GM21825 (cell line): ENCODE results near the gene TRABD2B.

Experiments
- ATAC-seq: cut with Tn5 transposase; IDR thresholded peaks from one replicate; pipeline ENCODE4 v1.9.1; 2021; ENCODE audit warnings: mild to moderate bottlenecking, moderate library complexity; ENCODE audit not compliant: unreplicated experiment

Gene TRABD2B

DNA sequence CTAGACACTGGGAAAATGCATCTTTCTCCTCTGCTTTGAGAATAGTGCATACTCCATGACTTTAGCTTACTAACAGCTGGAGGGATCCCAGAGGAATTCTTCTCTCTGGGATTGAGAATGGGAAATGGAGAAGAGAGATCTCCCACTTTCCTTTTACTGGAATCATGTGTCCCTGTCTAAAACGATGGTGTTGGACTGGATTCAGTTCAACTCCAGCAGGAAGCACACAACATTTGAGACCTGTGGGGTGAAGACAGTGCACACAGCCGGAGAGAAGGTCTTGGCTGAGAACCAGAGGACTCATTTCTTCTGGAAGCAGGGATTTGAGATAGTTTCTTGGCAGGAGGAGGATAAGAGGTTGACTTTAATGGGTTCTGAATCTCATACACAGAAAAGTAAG lies 58.7 kb downstream of the TRABD2B start:
- ATAC-seq = no peak

DNA sequence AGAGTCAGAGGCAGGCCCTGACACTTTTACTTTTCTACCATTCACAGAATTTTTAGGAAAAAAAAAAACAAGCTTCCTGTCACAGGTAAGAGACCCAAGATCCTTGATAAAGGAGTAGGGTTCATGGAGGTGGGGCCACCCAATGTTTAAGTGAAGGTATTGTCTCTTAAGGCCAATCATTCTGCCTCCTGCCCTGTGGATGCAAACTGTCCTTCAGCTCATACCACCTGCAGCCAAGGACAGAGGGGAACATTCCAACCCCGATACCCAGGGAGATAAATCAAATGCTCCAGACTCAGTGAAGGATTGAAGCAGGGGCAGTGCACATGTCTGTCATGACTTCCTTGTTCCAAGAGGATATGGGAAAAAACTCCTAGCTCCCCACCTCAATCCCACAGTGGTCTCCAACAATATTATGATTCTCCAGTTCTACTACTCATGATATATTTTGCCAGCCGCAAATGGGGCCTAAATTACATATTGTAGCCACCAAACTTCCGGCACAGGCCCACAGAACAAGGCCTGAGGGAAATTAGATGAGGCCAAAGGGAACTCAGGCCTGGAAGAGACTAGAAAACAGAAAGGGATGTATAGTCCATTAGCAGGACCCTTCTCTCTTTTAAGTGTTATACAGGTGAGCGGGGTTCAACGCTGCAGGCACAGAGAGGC lies 59.5 kb downstream of the TRABD2B start:
- no peak for ATAC-seq

GRCh38 chr1:47936916-47937551 lies 60.2 kb downstream of the TRABD2B start:
- ATAC-seq = no peak

GRCh38 chr1:47935856-47936255 lies 61.3 kb downstream of the TRABD2B start:
- no peak for ATAC-seq

DNA sequence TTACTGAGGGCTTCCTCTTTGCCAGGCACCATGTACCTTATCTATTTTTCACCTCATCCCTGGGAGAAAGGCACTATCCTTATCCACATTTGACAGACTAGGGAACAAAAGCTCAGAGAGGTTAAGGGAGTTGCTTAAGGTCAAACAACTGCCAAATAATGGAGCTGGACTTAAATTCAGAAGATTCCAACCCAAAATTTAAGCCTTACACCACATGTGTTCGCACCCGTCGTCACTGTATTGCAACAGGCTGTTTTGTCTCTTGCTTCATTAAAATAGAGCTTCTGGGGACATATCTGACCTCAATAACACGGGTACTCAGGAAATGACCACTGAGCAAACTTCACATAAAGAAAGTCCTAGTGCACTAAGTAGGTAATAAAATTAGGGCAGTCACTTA lies 62.0 kb downstream of the TRABD2B start:
- ATAC-seq = no peak

GRCh38 chr1:47934243-47934805 lies 62.9 kb downstream of the TRABD2B start:
- ATAC-seq = no peak

GRCh38 chr1:47932743-47933142 lies 64.4 kb downstream of the TRABD2B start:
- no peak for ATAC-seq

DNA sequence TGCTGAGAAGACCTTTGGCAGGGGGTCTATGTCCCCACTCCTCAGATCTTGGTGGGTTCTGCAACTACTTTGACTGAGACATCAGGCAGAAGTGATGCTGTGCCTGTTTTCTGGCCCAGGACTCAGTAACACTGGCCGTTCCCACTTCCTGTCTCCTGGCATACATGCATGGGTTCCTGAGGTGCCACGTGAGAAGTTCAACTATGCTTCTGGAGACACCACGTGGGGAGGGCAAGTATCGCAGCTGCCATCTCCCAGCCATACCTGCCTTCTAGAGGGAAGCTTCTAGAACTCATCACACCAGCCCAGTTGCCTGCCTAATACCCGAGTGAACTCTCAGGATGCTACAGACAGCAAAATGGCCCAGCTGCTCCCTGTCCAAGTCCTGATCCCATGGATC lies 65.8 kb downstream of the TRABD2B start:
- no peak for ATAC-seq

DNA sequence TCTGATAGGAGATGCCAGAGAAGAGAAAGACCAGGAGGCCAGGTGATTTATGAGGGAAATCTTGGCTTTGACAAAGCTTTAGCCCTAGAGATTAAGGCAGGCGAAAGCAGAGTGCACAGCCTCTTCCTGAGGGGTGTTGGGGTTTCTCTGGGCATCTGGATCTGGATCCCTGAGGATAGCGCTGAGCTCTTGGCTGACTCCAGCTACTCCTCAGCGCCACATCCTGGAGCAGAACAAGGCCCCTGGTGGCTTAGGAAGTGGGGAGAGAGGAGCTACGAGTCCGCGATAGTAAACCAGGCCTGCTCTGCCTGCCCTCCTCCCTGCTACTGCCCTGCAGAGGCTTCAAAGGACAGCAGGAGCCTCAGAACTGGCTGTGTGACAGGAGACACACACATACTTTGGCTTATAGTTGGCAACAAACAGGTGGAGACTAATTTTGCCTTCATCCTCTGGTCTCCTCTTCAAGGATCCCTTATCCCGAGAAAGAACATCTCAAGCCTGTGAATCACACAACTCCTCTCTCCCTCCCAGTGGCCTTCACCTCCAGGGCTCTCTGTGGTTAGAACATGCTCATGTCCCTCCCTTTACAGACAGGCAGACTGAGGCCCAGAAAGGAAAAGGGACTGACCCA lies 66.9 kb downstream of the TRABD2B start:
- no peak for ATAC-seq

GRCh38 chr1:47927165-47927564 lies 70.0 kb downstream of the TRABD2B start:
- no peak for ATAC-seq

GRCh38 chr1:47926461-47926999 lies 70.7 kb downstream of the TRABD2B start:
- no peak for ATAC-seq

GRCh38 chr1:47924270-47925048 lies 72.7 kb downstream of the TRABD2B start:
- no peak for ATAC-seq

- ATAC-seq = no peak
Observed at GRCh38 chr1:47921935-47922415, 75.2 kb downstream of the TRABD2B start.

DNA sequence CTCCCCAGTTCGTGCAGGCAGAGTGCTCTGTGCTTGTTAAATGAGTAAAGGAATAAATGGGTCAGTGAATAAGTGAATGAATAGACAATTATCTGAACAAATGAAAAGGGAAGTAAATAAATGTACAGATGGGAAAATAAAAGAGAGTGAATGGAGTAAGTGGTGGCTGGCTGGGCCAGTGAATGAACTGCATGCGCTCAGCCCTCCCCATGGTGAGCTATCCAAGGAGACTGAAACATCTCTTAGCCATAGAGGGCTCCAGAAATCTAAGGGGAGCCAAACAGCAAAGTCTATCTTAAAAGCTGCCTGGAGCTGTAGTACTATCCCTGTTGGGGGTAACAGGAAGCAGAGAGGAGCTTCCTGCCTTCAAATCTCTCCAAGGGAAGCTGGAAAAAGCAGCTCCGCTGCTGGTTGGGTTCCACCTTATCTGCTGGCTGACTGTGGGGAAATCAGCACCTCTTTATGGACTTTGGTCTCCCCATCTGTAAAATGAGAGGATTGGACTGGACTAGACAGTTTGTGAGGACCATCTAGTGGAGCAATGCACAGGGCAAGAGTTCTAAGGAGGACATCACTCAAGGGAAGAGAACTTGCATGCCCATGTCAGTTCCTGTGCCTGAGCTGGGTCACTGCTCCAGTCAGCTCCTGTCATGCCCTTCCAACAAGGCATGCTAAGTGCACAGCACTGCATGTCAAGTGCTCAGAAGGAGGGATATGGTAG lies 77.9 kb downstream of the TRABD2B start:
- no peak for ATAC-seq

- ATAC-seq = no peak
Observed at GRCh38 chr1:47918257-47918867, 78.8 kb downstream of the TRABD2B start.

- ATAC-seq = no peak
Observed at GRCh38 chr1:47917687-47918086, 79.5 kb downstream of the TRABD2B start.

DNA sequence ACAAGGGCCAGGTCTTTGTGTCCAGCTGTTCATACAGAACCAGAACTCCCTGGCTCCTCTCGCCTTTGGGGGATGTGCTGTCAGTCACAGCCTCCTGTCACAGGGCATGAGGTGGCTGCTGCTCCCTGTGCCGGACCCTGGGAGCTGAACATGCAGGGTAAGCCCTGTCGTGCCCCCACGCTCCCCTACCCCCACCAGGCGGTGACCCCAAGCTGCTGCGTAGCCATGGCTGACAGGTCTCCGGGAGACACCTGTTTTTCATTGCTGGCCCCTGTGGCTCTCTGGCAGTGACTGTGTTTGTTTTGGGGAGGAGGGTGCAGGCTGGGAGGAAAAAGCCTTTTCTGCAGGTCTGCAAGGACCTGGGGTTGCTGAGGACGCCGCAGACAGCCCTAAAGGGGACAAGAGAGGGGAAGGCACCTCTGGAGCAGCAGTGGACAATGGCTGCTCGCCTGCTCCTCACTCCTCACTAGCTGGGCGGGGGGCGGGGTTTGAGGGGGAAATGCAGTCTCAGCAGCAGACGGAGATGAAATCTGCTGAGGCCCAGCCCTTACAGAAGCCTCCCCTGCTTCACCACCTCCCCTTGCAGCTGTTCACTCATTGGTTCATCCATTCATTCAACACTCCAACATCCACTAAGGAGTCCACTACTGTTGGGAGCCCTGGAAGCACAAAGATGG lies 81.4 kb downstream of the TRABD2B start:
- ATAC-seq = no peak

GRCh38 chr1:47914952-47915676 lies 82.1 kb downstream of the TRABD2B start:
- ATAC-seq = no peak
